IPS DF 4.7 (cell line): ENCODE measurements around the gene SHH.

Source experiments
- DNase-seq: peaks from one replicate; pipeline ENCODE4 v3.0.0-alpha.2; 2013; ENCODE audit warnings: low spot score; ENCODE audit errors: extremely low read depth

The SHH gene

DNA sequence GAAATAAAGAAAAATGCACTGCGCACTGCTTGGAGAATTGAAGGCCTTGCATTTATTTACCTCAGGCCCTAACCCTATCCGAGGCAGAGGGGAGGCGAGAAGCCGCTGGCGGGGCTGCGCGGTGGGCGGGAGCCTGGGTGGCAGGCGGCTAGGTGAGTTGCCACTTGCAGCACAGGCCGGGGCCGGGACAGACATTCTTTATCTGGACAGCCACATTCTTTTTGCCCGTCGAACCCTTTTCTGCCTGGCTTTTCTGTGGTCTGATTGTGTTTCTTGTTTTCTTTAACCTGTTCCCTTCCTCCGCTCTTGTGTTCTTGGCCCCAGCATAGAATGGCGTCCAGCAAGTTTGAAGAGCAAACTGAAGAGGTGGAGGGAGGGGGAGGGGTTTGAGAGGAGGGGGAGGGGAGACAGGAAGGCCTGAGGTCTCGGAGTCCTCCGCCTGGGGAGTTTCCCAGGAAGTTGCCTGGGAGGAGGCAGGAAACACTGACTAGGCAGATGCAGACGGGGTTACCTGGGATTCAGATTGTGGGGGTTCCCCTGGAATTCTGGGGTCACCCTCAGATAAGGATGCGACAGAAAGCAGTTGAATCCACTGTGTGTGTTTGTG is 5.1 kb downstream of the SHH start:
- no peak for DNase-seq

DNA sequence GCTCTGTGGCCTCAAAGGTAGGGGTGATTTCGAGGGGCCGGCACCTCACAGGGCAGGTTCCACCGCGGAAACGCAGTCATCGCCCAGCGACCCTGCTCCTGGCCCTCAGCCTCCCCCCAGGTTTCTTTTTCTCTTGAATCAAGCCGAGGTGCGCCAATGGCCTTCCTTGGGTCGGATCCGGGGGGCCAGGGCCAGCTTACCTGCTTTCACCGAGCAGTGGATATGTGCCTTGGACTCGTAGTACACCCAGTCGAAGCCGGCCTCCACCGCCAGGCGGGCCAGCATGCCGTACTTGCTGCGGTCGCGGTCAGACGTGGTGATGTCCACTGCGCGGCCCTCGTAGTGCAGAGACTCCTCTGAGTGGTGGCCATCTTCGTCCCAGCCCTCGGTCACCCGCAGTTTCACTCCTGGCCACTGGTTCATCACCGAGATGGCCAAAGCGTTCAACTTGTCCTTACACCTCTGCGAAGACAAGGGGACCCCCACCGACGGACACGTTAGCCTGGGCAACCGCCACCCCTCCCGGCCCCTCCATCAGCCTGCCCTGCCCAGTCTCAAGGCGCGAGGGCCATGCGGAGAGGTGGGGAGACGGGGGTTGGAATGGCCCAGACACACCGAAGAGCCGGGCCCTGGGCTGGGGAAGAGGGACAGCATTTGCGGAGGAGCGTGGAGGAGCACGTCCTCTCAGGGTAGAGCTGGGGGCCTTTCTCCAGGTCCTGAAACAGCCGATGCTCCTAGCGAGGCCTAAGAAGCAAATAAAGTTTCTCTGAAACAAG is 6.0 kb downstream of the SHH start:
- no peak for DNase-seq

DNA sequence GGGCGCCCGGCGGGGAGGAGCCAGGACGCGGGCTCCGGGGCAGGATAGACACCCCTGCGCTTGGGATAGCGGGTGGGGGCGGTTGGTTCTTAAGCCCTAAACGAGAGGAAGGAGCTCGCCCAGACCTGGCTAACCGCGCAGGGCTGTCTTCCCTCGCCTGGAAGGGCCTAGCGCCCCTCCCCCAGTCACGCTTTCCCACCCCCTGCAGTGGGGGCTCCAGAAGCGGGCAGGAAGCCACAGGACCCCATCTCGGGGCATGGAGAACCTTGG is 6.5 kb downstream of the SHH start:
- no peak for DNase-seq

DNA sequence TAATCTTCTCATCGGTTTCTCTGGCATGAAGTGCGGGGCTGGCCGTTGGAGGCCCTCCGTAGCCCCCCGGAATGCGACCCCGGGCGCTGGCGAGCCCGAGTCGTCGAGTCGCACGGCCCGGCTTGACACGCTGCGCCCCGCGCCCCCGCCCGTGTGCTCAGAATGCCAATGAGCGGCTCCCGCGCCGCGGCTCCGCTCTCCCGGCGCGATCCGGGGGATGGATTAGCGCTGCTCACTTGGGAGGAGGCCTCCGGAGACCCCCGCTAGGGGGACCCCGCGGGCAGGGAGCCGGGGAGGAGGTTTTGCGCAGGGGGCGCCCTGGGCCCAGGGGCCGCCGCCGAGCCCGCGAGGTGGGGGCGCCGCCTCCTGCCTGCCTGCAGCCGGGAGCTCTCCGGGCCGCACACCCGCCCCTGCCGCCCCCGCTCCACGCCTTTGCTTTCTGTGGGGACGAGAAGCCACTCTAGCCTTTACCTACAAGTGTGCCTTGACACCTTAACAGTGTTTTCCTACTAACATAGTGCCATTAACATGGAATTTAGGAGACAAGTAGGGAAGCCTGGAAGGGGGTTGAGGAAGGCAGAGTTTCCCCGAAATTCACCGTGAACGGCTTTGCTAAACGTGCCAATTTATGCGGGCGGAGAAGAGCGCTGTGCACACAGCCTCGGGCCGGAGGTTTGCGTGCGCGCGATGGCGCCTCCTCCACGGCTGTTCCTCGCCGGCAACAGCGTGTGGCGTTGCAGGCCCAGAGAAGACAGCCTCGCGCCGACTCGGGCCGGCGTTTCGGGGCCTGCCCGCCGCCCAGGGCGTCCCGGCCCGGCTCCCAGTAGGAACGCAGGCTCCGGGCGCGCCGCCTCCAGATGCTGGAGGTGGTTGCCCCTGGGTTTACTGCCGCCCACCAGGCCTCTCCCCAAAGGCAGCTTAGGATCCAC is 7.1 kb downstream of the SHH start:
- DNase-seq: no peak

DNA sequence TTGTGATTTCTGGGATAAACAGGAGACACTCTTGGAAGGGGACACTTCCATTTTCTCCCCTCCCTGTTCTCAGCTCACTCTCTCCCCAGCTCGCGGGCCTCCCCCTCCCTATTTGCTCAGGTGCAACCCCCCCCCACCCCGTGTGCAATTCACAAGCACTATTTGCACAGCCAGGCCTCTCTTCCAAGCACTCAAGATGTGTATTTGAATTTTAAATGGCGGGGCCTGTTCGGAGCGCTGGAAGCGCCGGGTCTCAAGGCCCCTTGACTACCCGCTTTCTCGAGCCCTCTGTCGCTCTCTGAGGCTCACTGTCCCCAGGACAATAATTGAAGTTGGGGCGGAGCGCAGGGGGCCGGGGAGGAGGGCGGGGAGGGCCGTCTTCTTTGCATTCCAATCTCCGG is 7.8 kb downstream of the SHH start:
- no peak for DNase-seq

DNA sequence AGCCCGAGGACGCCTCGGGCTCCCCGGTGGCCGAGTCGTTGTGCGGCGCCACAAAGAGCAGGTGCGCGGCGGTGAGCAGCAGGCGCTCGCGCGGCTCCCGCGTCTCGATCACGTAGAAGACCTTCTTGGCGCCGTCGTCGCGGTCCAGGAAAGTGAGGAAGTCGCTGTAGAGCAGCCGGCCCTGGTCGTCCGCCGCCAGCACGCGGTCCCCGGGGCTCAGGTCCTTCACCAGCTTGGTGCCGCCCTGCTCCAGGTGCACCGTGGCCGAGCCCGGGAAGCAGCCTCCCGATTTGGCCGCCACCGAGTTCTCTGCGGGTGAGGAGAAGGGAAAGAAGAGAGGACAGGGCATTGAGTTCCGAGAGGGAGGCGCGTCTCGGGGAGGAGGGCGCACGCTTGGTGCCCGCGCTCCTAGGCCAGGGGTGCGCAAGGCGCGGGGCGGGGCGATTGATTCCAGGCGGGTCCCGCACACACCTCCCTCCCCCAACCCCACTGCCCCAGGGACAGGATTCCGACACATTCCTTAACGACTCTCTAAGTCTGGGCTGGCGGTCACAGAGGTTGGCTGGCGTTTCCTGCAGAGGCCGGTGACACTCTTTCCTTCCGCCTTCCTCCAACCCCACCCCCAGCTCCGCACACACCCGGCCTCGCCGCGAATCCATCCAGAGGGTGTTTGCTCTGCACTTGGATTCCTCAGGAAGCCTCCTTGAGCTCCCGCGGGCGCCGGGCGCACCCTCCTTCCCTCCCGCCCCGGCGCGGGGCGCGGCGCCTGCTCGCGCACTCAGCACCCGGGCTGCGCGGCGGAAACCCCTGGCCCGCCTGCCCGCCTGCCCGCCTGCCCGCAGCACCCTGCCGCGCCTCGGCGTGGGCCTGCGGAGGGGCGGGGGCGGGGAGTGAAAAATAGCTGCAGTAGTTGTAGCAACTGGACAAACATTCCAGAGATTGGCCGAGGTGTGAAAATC is 8.6 kb downstream of the SHH start:
- DNase-seq: no peak

DNA sequence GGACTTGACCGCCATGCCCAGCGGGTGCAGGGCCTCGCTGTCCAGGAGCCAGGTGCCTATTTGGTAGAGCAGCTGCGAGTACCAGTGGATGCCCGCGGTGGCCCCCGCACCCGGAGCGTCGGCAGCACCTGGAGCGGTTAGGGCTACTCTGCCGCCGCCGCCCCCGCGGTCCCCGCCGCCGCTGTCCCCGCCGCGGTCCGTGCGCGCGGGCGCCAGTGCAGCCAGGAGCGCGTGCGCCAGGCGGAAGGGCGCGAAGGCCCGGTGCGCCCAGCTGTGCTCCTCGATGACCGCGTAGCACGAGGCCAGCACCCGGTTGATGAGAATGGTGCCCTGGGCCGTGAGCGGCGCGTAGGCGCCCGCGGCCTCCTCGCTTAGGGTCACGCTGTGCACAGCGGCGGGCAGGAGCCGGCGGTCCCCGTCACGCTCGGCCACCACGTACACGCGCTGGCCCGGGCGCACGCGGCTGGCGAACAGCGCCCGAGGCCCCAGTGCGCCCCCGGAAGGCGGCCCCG is 9.3 kb downstream of the SHH start:
- no peak for DNase-seq

DNA sequence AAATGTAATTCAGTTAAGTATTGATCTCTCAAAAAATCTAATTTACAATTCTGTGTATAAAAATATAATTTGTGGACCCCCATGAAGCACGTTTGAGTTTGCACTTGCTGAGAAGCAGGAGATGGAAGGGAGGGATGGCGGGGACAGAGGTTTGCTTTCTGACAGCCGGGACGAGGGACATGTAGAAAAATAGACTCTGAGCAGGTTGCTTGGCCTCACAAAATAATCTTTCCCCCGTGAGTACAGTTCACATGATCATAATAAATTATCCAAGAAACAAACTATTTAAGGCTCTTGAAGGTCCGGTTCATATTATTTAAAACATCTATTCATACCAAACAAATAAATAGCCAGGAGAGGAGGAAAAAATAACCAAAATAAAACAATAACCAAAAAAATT is 10.0 kb downstream of the SHH start:
- DNase-seq: no peak

DNA sequence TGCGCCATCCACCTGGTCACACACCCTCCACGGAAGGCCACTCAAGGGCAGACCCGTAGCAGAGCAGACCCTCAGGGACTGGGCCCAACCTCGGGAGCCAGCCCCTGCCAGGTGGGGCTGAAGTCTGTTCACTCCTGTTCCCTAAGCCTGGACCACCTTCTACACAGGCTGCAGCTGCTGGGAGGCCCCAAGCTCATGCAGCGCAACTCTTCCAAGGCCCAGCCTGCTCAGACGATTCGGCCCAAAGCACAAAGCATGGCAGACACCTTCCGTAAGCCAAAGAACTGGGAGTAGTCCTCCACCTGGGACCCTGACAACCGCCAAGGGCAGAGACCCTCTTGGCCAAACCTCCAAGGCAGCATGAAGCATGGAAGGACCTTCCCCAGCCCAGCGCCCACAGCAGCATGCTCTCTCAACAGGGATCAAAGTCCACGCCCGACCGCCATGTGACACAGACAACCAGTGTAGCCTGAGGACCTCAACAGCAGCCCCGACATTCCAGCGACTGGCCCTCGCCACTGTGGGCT is 11.5 kb downstream of the SHH start:
- DNase-seq: no peak

DNA sequence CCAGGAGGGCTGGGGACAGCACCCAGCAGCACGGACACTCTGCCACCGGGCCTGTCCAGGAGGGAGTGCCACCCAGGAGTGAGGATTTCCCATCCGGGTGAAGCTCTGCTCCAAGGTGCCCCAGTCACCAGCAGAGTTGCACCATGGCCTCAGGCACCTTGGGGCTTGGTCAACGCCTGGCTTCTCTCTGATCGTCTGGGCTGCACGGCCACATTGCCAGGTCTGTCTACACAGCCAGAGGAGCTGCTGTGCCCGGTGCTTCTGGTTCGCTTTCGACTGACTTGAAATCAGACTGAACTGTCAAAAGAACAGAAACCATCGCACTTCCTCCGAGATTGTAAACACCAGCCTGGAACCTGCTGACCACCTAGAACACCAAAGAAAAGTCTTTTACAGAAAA is 12.0 kb downstream of the SHH start:
- DNase-seq: no peak

DNA sequence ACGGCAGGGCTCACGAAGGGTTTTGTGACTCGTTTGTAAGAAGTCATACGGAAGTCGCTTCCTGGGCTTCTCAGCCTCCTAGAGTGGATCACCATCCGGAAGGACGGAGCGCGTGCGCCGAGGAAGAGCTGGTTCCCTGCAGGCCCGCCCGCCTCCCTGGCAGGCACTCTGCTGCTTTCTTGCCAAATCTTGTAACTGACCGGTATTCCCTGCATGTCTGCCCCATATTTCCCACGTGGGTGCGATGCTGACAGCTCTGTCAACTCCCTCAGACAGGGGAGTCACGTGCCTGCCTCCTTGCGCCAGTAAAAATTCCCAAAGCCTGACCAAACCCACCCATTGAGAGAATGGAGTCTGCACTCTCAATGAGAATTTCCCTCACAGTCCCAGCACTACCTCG is 12.7 kb downstream of the SHH start:
- no peak for DNase-seq

DNA sequence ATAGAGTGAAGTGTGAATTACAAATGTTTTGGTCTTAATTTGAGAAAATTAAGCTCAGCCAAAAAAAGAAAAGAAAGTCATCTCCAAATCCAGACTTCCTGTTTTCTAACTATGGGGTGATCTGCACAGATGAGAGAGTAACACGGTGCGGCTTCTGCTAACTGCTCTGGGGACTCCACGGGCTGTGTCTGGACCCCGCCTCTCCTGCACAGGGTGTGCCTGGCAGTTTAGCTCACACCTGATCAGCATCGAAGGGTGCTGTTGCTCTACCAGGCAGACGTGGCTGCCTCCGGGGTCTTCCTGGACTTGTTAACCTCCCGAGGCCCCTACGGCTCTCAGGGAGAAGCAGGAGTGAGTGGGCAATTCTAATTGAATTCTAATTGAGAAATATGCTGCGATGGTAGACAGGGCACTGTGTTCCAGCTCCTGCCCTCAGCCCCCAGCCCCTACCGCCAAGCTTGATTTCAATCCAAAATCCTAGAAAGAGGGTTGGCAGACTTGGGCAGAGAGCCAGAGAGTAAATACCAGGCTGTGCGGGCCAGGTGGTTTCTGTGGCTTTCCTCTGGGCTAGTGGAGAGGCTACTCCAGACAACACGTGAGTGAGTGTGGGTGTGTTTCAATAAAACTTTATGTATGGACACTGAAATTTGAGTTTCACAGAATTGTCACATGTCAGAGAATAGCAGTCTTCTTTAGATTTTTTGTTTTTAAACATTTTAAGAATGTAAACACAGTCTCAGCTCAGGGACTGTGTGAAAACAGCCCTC is 13.4 kb downstream of the SHH start:
- no peak for DNase-seq

DNA sequence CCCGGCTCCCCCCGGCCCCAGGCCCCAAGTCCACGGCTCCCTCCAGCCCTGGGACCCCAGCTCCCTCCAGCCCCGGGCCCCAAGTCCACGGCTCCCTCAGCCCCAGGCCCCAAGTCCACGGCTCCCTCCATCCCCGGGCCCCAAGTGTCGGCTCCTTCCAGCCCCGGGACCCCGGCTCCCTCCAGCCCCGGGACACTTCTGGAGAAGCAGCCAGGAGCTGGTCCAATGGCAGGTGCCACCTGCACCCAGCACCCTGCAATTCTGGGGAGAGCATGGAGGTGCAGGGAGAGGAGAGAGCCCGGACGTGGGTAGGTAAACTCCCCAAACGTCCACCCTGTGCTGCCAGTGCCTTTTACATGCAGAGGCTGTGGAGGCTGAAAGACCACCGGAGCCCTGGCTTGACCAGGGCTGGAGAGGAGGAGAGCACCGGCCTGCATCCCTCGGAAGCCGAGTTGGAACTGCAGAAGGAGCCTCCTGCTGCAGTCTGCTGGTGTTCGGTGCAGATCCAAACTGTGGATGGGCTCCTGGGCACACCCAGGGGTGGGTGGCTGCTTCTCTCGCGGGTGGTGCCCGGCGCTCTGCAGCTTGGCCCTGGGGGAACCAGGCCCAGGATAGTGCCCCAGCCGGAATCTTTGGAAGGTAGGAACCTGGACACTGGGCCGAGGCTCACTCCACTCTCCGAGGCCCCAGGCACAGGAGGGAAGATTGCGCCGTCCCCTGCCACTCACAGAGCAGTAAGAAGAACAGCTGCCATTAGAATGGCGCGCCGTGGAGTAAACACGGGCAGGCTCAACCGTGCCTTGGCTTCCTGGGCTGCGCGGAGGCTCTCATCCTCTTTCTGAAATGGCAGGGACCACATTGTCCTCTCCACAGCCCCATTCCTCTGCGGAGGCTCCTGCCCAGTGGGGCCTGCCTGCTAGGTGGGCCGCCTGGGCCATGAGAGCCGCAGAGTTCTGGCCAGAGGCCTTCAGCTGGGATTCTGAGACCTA is 14.7 kb downstream of the SHH start:
- DNase-seq: no peak

DNA sequence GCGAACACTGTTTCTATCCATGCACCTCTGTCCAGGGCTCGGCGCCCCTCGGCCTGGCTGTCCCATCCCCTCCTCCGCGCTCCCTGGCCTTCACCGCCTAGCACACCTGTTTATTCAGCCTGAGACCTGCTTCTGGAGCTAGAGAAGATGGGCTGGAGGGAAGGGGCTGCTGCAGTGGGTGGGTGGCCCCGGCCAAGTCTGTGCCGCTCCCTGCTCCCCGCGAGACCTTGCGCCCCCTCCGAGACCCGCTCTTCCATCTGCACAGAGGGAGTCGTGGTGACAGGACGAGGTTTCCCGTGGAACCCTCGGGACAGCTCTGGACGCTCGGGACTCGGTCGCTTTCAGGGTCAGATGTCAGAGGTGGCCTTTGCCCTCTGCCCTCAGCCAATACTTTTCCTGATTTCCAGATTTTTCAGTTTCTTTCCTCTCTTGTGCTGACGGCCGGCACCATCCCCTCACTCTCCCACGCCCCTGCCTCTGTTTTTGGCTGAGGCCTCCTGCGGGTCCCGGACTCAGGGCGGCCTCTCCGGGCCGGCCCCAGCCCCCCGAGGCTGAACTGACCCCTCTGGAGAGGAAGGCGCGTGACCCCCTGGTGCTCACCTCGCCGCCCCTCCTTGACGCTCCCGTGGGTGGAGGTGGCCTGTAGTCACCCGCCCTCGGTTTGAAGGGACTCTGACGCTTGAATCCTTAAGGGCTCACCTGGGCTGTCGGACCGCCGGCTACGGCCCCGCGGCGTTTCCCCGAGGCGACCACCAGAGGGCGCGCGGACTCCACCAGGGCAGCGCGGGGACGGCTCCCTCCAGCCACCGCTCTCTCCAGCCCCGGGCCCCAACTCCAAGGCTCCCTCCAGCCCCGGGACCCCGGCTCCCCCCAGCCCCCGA is 15.6 kb downstream of the SHH start:
- no peak for DNase-seq

DNA sequence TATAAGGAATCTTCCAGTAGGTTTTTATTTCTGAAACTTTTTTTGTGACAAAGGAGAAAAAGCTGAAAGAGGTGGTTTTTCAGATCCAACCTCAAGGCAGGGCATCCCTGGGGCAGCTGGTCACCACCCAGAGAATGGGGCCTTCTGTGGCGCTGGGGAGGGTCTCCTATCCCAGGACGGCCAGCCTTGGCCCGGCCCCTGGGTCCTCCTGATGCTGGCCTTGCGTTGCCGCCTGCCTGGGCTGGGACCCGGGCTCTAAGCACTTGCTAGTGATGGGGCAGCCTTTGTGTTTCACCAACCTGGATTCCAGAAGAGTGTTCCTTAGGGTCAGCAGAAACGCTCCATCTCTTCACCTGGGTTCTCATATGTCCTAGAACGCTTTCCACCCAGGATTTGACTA is 16.3 kb downstream of the SHH start:
- DNase-seq: no peak

DNA sequence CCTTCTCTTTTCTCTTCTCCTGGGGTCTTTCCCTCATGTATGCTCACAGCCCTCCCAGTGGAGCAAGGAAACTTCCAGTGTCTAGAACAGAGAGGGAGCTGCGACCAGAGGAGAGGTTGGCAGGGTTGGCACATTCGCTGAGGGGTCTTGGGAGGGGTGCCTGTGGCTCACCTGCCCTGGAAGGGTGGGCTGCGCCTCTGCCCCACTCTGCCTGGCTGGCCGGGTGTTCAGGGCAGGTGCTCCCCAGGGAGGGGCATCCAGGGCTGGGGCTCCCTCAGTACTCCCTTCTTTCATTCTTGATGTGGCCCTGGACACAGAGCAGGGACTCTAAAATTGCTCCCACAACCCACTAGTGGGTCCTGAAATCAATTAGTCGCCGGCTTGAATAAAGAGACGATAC is 16.9 kb downstream of the SHH start:
- DNase-seq: no peak

DNA sequence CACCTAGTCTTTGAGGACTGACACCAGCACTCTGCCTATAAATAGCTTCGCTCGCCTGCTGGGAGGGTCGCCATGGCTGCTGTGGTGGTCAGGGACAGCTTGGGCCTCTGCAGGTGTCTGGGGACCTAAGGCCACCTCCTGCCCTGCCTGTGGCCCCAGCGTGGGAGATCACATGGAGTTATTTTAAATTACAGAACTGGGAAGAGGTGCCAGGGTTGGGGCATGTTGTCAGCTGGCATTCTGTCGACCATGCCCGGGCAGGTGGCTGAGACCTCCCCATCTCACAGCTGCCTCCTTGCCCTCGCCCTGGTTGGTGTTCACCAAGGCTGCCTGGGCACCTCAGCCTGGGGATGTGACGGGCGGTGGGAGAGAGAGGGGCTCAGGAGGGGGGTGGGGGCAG is 18.1 kb downstream of the SHH start:
- no peak for DNase-seq

DNA sequence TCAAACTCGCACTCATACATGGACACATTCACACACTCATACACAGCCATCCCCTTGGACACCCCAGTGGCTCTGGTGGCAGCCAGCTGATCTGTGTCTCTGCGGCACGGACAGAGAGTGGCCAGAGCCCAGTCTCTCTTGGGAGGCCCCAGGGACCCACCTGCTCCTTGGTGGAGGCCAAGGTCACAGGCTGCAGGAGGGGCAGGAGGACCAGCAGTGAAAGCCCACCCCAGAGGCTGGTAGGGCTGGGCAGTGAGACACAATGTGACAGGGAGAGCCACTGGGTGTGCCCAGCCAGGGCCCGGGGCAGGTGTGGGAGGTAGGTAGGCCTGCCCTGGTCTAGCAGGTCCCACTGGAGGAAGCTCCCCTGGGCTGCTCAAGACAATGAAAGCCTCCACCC is 18.5 kb downstream of the SHH start:
- no peak for DNase-seq
